DOHH2 (cell line): ENCODE measurements around the gene TOB1.

ENCODE experiments used
- H3F3A ChIP-seq: fragments of 200-600 bp; sonication (generic), shearing (Covaris generic); 2 replicates; pipeline ENCODE4 v1.6.0; 2016; ENCODE audit warnings: antibody characterized with exemption, mild to moderate bottlenecking; ENCODE audit not compliant: control insufficient read depth, insufficient read depth
- H3K27ac ChIP-seq: fragments of 200-600 bp; sonication (generic); 2 replicates; pipeline ENCODE4 v1.5.1; 2014; ENCODE audit warnings: low read depth, mild to moderate bottlenecking, low read length, moderate library complexity
- H3K27me3 ChIP-seq: fragments of 200-600 bp; sonication (generic); 2 replicates; pipeline ENCODE4 v1.6.1; 2014; ENCODE audit warnings: mild to moderate bottlenecking, low read length, mixed read lengths; ENCODE audit not compliant: control insufficient read depth
- H3K36me3 ChIP-seq: fragments of 200-600 bp; sonication (generic); 2 replicates; pipeline ENCODE4 v1.6.1; 2014; ENCODE audit warnings: mild to moderate bottlenecking, low read length, moderate library complexity, mixed read lengths; ENCODE audit not compliant: control insufficient read depth
- H3K4me1 ChIP-seq: fragments of 200-600 bp; sonication (generic); 2 replicates; pipeline ENCODE4 v1.6.1; 2014; ENCODE audit warnings: mild to moderate bottlenecking, low read length, mixed read lengths; ENCODE audit not compliant: control insufficient read depth
- H3K4me2 ChIP-seq: fragments of 200-600 bp; sonication (generic); 2 replicates; pipeline ENCODE4 v1.6.0; 2014; ENCODE audit warnings: mild to moderate bottlenecking, low read length, moderate library complexity
- H3K4me3 ChIP-seq: fragments of 200-600 bp; sonication (generic); 2 replicates; pipeline ENCODE4 v1.5.1; 2014; ENCODE audit warnings: mild to moderate bottlenecking, low read length, mixed read lengths
- H3K79me2 ChIP-seq: fragments of 200-600 bp; sonication (generic); 2 replicates; pipeline ENCODE4 v1.6.1; 2014; ENCODE audit warnings: mild to moderate bottlenecking, low read length, mixed read lengths; ENCODE audit not compliant: control insufficient read depth
- H3K9me2 ChIP-seq: fragments of 200-600 bp; sonication (generic); replicated peaks from 2 replicates; pipeline ENCODE4 v1.6.1; 2014; ENCODE audit warnings: mild to moderate bottlenecking, low read length, mixed read lengths; ENCODE audit not compliant: control insufficient read depth
- H3K9me3 ChIP-seq: fragments of 200-600 bp; sonication (generic); 2 replicates; pipeline ENCODE4 v1.6.1; 2014; ENCODE audit warnings: antibody characterized with exemption, low read length, mixed read lengths; ENCODE audit not compliant: control insufficient read depth, insufficient read depth
- H4K20me1 ChIP-seq: fragments of 200-600 bp; sonication (generic); 2 replicates; pipeline ENCODE4 v1.6.0; 2014; ENCODE audit warnings: low read depth, mild to moderate bottlenecking, antibody characterized with exemption, low read length, moderate library complexity; ENCODE audit not compliant: control insufficient read depth, insufficient read depth
- CTCF ChIP-seq: fragments of 200-600 bp; sonication (generic); IDR thresholded peaks from one replicate; pipeline ENCODE4 v1.5.1; 2014; ENCODE audit warnings: antibody characterized with exemption, mild to moderate bottlenecking, low read depth, low read length; ENCODE audit not compliant: poor library complexity, severe bottlenecking
- EZH2phosphoT487 ChIP-seq: fragments of 200-600 bp; sonication (generic); IDR thresholded peaks from 2 replicates; pipeline ENCODE4 v1.6.1; 2017; ENCODE audit warnings: borderline replicate concordance, mild to moderate bottlenecking, antibody characterized with exemption, low read length, moderate library complexity, mixed read lengths

Gene TOB1

GRCh38 chr17:50831471-50831928 lies 34.7 kb downstream of the TOB1 start:
- H3K9me2 ChIP-seq = no peaks in the 10 kb centered on the region
- TF ChIP-seq EZH2phosphoT487 (no peak), CTCF (no peak)
- H3K27ac ChIP-seq = no peak overlapping the region
- H3K9me3 ChIP-seq = no peaks in the 10 kb centered on the region
- H3K4me1 ChIP-seq = no peaks in the 10 kb centered on the region
- H3K4me2 ChIP-seq = no peak overlapping the region
- H3K27me3 ChIP-seq = no peaks in the 10 kb centered on the region
- no peaks in the 10 kb centered on the region for H3K79me2 ChIP-seq
- no peaks in the 10 kb centered on the region for H3K36me3 ChIP-seq
- no peaks in the 10 kb centered on the region for H4K20me1 ChIP-seq
- H3K4me3 ChIP-seq = no peak overlapping the region
- no peaks in the 10 kb centered on the region for H3F3A ChIP-seq

GRCh38 chr17:50830994-50831393 lies 35.2 kb downstream of the TOB1 start:
- Histone ChIP-seq H3K4me1 (no peaks in the 10 kb centered on the region), H3K4me2 (no peak overlapping the region), H3K79me2 (no peaks in the 10 kb centered on the region), H3K36me3 (no peaks in the 10 kb centered on the region), H4K20me1 (no peaks in the 10 kb centered on the region), H3F3A (no peaks in the 10 kb centered on the region), H3K27ac (no peak overlapping the region), H3K9me2 (no peaks in the 10 kb centered on the region), H3K27me3 (no peaks in the 10 kb centered on the region), H3K4me3 (no peak overlapping the region), H3K9me3 (no peaks in the 10 kb centered on the region)
- no peak for TF ChIP-seq EZH2phosphoT487

GRCh38 chr17:50830352-50830751 lies 35.8 kb downstream of the TOB1 start:
- Histone ChIP-seq H3K4me3 (no peak overlapping the region), H3K27me3 (no peaks in the 10 kb centered on the region), H3K36me3 (no peaks in the 10 kb centered on the region), H3K4me1 (no peaks in the 10 kb centered on the region), H4K20me1 (no peaks in the 10 kb centered on the region), H3K9me3 (no peaks in the 10 kb centered on the region), H3F3A (no peaks in the 10 kb centered on the region), H3K79me2 (no peaks in the 10 kb centered on the region), H3K9me2 (no peaks in the 10 kb centered on the region), H3K27ac (no peak overlapping the region), H3K4me2 (no peak overlapping the region)
- TF ChIP-seq CTCF (no peak), EZH2phosphoT487 (no peak)

GRCh38 chr17:50829332-50829731 lies 36.8 kb downstream of the TOB1 start:
- Histone ChIP-seq H4K20me1 (no peaks in the 10 kb centered on the region), H3K4me2 (no peak overlapping the region), H3K9me2 (no peaks in the 10 kb centered on the region), H3K27ac (no peak overlapping the region), H3K9me3 (no peaks in the 10 kb centered on the region), H3K79me2 (no peaks in the 10 kb centered on the region), H3F3A (no peaks in the 10 kb centered on the region), H3K4me1 (no peaks in the 10 kb centered on the region), H3K27me3 (no peaks in the 10 kb centered on the region), H3K36me3 (no peaks in the 10 kb centered on the region), H3K4me3 (no peak overlapping the region)
- TF ChIP-seq CTCF (no peak), EZH2phosphoT487 (no peak)
